ENCODE results near the gene TYW1B. TPM values are rescaled to one million over a fixed set of nuclear protein-coding genes. Genes with fewer than 3 reads are reported as not detected.
"Not testable (repeated sequence)": the region's sequence is repeated elsewhere in the genome, so short reads cannot be mapped to it uniquely, and the experiment has no call there.

The TYW1B gene
- total RNA-seq, 1 donor from 2014 or later: 1.9 TPM

DNA sequence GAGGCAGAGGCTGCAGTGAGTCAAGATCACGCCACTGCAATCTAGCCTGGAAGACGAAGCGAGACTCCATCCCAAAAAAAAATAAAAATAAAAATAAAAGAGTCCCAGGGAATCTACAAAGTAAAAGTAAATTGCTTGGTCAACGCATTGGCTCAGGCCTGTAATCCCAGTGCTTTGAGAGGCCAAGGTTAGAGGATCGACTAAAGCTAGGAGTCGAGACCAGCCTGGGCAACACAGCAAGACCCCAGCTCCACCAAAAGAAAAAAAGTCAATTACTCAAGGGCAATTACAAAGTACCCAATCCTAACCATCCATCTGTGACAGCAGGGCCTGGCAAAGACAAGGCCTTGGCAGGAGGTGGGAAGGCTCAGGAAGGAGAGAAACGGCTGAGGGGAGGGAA lies 288.3 kb downstream of the TYW1B start:
- no peak overlapping the region for H3K27ac Mint-ChIP-seq (ENCODE audit: unreplicated experiment)
- no peaks in the 10 kb centered on the region for H3K36me3 Mint-ChIP-seq (ENCODE audit: low read depth, unreplicated experiment)
- DNase-seq (ENCODE audit: low spot score): no peak
- peaks cover 1% of the 10 kb centered on the region for H3K27me3 Mint-ChIP-seq (ENCODE audit: unreplicated experiment)
- H3K9me3 Mint-ChIP-seq (ENCODE audit: unreplicated experiment): no peaks in the 10 kb centered on the region
- H3K4me3 Mint-ChIP-seq (ENCODE audit: unreplicated experiment): no peak overlapping the region
- TF ChIP-seq, protein P1, sequence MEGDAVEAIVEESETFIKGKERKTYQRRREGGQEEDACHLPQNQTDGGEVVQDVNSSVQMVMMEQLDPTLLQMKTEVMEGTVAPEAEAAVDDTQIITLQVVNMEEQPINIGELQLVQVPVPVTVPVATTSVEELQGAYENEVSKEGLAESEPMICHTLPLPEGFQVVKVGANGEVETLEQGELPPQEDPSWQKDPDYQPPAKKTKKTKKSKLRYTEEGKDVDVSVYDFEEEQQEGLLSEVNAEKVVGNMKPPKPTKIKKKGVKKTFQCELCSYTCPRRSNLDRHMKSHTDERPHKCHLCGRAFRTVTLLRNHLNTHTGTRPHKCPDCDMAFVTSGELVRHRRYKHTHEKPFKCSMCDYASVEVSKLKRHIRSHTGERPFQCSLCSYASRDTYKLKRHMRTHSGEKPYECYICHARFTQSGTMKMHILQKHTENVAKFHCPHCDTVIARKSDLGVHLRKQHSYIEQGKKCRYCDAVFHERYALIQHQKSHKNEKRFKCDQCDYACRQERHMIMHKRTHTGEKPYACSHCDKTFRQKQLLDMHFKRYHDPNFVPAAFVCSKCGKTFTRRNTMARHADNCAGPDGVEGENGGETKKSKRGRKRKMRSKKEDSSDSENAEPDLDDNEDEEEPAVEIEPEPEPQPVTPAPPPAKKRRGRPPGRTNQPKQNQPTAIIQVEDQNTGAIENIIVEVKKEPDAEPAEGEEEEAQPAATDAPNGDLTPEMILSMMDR (IDR thresholded peaks at IDR 0.05; ENCODE audit: unreplicated experiment): no peak
- no peaks in the 10 kb centered on the region for H3K4me1 Mint-ChIP-seq (ENCODE audit: unreplicated experiment)

DNA sequence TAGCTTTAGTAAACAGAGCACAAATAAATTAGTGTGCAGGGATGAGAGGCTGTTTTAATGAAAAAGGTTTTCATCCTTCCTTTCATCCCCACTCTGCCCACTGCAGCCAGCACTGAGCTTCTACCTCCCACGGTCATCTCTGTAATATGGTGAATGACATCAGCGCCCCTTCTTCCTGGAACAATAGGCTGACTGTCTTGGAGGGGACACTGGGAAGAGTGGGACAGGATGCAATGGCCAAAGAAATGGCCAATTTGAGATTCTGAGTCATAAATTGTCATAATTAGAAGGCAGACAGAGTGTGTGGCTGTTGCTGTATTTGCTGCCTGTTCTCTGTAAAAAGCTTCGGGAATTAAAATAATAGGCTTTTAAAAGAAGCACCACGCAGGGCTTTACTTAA lies 289.1 kb downstream of the TYW1B start:
- TF ChIP-seq, protein P1 (IDR thresholded peaks at IDR 0.05; ENCODE audit: unreplicated experiment): no peak
- H3K4me1 Mint-ChIP-seq (ENCODE audit: unreplicated experiment): no peaks in the 10 kb centered on the region
- H3K9me3 Mint-ChIP-seq (ENCODE audit: unreplicated experiment): no peaks in the 10 kb centered on the region
- no peak overlapping the region for H3K27ac Mint-ChIP-seq (ENCODE audit: unreplicated experiment)
- no peaks in the 10 kb centered on the region for H3K36me3 Mint-ChIP-seq (ENCODE audit: low read depth, unreplicated experiment)
- no peak overlapping the region for H3K4me3 Mint-ChIP-seq (ENCODE audit: unreplicated experiment)
- no peak for DNase-seq (ENCODE audit: low spot score)
- H3K27me3 Mint-ChIP-seq (ENCODE audit: unreplicated experiment): peaks cover 1% of the 10 kb centered on the region

DNA sequence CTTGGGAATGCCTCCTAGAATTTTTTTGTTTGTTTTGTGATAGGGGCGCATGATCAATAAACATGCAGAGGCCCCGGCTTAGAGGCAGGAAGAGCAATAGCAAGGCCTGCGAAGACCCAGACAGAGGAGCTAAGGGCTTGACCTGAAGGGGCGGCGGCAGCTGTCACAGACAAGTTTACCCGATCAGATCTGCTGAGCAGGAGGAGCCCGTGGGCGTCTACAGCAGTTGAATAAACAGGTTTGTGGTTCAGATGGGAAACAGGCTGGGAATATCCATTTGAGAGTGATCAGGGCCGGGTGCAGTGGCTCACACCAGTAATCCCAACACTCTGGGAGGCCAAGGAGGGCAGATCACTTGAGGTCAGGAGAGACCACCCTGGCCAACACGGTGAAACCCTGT lies 289.9 kb downstream of the TYW1B start:
- Mint-ChIP-seq H3K4me3 (ENCODE audit: unreplicated experiment) (no peak overlapping the region), H3K27me3 (ENCODE audit: unreplicated experiment) (peaks cover 1% of the 10 kb centered on the region), H3K4me1 (ENCODE audit: unreplicated experiment) (no peaks in the 10 kb centered on the region), H3K36me3 (ENCODE audit: low read depth, unreplicated experiment) (no peaks in the 10 kb centered on the region), H3K27ac (ENCODE audit: unreplicated experiment) (no peak overlapping the region), H3K9me3 (ENCODE audit: unreplicated experiment) (no peaks in the 10 kb centered on the region)
- no peak for DNase-seq (ENCODE audit: low spot score)
- TF ChIP-seq, protein P1 (IDR thresholded peaks at IDR 0.05; ENCODE audit: unreplicated experiment): no peak

DNA sequence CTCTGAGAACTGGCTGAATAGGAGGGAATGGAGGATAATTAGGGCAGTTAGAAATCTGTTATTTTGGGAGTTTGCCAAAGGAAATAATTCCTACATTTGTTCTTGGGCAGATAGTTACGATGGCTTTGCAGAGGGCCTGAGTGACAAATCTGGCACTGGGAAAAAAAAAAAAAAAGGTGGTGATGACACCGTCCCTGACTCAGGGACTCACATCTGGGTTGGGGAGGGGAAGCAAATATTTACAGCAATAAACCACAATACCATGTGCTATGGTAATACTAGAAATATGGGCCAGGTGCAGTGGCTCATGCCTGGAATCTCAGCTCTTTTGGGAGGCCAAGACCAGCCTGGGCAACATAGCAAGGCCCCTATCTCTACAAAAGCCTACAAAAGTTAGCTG lies 292.0 kb downstream of the TYW1B start:
- H3K9me3 Mint-ChIP-seq (ENCODE audit: unreplicated experiment); H3K4me3 Mint-ChIP-seq (ENCODE audit: unreplicated experiment); H3K4me1 Mint-ChIP-seq (ENCODE audit: unreplicated experiment); H3K36me3 Mint-ChIP-seq (ENCODE audit: low read depth, unreplicated experiment); H3K27me3 Mint-ChIP-seq (ENCODE audit: unreplicated experiment); H3K27ac Mint-ChIP-seq (ENCODE audit: unreplicated experiment); DNase-seq (ENCODE audit: low spot score): not testable (repeated sequence)

DNA sequence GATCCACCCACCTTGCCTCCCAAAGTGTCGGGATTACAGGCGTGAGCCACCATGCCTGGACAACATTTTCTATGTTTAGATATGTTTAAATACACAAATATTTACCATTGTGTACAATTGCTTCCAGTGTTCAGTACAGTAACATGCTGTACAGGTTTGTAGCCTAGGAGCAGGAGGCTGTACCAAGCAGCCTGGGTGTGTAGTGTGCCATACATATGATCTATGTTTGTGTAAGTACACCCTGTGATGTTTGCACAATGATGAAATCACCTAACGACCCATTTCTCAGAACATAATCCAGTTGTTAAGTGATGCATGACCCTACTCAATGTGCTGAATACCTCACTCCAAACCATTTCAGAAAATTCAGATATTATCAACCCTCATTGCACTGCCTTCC lies 297.0 kb downstream of the TYW1B start:
- DNase-seq (ENCODE audit: low spot score); H3K27me3 Mint-ChIP-seq (ENCODE audit: unreplicated experiment); H3K4me3 Mint-ChIP-seq (ENCODE audit: unreplicated experiment); H3K4me1 Mint-ChIP-seq (ENCODE audit: unreplicated experiment); H3K9me3 Mint-ChIP-seq (ENCODE audit: unreplicated experiment); H3K36me3 Mint-ChIP-seq (ENCODE audit: low read depth, unreplicated experiment); H3K27ac Mint-ChIP-seq (ENCODE audit: unreplicated experiment): not testable (repeated sequence)

Small RNAs within 50 kb of the gene (microRNA-seq; reads per million reads assigned to microRNA genes)
- gene MIR4650-2 (ENCODE audit: unreplicated experiment): not detected

Other genes with a start within 250 kb of the TYW1B start
- gene POM121, start 96.9 kb upstream of the TYW1B start, total RNA-seq (ENCODE audit: unreplicated experiment): 40.9 TPM
- gene TRIM74, start 141.3 kb upstream of the TYW1B start, total RNA-seq (ENCODE audit: unreplicated experiment): 1.0 TPM
- 0.13 TPM for gene SPDYE8, start 201.6 kb upstream of the TYW1B start, total RNA-seq (ENCODE audit: unreplicated experiment)
- 0.13 TPM for gene SPDYE11, start 229.7 kb upstream of the TYW1B start, total RNA-seq (ENCODE audit: unreplicated experiment)